HG02571 (cell line): ENCODE data around the gene BPGM.

Experiments used
- ATAC-seq: cut with Tn5 transposase; IDR thresholded peaks from one replicate; pipeline ENCODE4 v1.9.1; 2021; ENCODE audit warnings: mild to moderate bottlenecking, moderate library complexity; ENCODE audit not compliant: unreplicated experiment

BPGM gene

DNA sequence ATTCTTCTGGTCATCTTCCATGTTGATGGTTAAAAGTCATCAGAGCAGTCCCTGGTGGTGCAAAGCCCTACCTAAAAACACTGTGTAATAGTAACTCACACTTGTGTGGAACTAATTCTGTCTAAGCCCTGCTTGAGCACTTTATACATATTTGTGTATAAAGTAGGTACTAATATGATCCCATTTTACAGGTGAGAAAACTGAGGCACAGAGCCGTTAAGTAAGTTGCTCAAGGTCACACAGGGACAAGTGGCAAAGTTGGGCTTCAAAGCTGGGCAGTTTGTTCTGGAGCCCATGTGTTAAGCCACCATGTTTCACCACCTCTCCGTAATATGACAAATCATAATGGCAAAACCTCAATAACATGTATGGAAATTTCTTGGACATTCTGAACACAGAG lies 48.1 kb downstream of the BPGM start:
- no peak for ATAC-seq

DNA sequence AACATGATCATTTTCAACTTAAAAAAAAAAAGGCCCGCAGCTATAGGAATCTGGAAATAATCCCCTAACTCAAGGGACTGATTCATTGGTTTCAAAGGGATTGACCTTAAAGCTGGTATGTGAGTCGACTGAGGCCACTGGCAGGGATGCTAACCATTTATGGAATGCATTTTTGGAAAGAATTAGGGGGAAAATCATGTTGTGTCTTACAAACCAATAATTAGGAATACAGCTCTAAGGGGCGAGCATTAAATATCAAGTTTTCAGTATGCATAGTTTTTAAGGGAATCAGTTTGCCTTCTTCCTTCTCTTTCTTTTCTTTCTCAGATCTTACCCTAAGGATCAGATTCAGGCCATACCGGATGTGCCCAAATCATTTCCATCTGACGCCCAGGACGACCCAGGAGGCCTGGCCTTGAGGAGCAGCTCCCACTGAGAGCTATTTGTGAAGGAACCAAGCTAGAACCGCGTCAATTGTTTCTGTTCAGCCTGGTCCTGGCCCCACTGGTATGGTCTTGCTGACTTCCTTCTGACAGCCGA lies 48.7 kb downstream of the BPGM start:
- no peak for ATAC-seq

DNA sequence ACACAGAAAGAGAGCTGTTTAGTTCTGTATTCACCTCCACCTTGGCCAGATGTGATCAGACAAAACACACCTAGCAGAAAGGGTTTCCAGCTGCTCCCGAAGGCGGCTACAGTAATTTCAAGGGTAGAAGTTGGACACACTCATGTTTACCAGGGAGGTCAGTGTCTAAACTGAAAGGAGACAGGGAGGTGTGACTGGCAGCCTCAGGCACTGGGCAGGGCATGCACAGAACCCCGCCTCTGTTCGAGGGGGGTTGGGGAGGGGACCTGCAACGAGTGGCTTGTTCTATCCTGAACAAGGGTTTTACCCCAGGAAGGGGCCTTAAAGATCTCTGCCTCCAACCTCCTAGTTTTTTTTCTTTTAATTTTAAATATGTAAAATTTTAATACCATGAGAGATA lies 49.6 kb downstream of the BPGM start:
- ATAC-seq: no peak

DNA sequence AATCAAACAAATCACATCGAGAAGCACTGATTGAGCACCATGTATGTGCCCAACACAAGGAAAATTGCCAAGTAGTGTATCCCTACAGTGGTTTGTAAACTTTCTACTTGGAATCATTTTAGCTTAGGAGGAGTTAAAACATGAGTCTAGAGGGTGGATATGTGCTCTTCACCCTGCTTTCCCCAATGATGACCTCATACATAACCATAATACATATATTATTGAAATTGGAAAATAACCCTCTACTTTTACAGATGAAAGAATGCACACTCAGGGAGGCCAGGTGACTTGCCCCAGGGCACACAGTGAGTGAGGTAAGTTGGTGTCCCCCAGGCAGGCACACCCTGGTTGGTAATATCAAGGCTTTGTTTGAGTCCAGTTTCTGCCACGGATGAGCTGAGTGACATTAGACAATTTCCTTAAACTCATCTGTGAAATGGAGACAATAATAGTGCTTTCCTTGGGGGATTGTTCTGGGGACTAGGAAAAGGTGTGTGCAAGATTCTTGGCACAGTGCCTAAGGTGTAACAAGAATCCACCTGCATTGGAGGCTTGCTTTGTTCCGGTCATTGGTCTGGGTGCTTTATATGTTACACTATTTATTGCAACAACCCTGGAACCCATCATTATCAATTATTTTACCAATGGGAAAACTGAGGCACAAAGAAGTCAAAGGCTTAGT lies 50.7 kb downstream of the BPGM start:
- no peak for ATAC-seq

DNA sequence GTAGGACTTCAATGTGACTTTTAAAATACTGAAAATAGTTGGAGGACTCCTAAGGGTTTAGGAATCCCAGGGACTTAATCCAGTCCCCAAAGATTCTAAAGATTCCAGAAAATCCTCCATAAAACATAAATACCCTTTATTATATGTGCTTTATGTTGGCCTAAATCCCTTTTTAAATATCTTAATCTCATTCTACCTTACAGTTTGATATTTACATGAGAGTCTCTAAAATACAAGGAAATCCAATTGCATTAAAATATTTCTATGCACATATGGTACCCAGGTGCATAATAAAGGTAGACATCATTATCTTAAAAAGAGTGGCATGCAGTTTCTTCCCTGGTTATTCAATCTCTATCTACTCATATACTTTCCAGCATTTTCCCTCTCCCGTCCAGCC lies 51.8 kb downstream of the BPGM start:
- ATAC-seq: no peak

DNA sequence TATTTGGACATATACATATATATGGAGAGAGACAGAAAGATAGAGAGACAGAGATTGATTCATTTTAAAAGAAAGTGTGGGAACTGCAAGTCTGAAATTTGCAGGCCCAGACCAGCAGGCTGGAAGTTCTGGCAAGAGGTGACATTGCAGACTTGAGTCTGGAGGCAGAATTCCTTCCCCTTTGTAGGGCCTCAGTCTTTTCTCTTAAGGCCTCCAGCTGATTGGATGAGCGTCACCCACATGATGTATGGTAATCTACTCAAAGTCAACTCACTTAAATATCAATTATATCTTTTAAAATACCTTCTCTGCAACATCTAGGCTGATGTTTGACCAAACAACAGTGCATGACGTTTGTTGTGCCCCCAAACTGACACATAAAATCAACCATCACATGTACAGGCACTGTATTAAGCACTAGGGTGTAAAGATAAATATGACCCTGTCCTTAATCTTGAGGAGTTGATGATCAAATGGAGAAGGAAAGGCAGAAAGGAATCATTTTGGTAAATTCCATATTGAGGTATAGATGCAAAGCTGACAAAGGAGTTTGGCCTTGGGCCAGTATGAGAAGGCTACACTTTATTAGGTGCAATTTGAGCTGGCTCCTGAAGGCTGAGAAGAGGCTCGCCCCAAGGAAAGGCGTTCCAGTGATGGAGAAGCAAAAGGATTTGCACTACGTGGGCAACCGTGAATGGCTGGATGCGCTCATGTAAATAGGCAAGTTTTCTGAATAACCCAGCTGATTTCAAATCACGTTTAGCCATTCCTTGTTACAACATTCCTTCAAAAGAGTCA lies 52.6 kb downstream of the BPGM start:
- ATAC-seq: no peak

DNA sequence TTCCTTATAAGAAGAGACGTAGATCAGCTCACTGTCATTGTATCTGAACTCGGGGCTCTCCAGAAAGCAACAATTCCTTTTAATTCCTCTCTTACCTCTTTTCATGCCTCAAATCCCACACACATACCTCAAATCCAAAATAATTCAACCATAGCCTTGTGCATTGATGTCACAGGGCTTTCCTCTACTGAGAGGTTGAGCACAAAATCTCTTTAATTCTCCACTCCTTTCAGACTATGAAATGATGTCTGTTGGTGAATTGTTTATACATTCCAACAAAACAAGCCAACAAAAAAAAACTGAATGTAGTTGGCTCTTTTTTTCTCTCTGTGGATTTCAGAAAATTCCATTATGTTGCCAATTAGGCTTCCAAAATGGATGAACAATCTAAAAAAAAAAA lies 53.2 kb downstream of the BPGM start:
- no peak for ATAC-seq

DNA sequence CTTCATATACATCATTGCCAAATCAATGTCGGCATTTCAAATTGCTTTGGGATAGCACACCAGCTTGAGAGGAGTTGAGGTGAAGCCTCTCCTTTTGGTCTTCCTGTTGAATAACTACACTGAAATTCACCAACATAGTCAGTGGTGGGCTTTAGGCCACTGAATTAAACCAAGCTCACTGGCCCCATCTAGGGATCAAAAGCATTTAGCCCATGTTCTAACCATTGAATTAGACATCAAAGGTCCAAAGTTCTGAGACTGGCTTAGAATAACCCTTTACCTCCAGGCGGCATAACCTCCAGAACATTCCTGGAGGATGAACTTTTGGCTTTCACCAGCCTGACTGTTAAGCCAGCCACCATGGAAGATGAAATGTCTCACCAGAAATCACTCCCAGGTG lies 54.6 kb downstream of the BPGM start:
- no peak for ATAC-seq

DNA sequence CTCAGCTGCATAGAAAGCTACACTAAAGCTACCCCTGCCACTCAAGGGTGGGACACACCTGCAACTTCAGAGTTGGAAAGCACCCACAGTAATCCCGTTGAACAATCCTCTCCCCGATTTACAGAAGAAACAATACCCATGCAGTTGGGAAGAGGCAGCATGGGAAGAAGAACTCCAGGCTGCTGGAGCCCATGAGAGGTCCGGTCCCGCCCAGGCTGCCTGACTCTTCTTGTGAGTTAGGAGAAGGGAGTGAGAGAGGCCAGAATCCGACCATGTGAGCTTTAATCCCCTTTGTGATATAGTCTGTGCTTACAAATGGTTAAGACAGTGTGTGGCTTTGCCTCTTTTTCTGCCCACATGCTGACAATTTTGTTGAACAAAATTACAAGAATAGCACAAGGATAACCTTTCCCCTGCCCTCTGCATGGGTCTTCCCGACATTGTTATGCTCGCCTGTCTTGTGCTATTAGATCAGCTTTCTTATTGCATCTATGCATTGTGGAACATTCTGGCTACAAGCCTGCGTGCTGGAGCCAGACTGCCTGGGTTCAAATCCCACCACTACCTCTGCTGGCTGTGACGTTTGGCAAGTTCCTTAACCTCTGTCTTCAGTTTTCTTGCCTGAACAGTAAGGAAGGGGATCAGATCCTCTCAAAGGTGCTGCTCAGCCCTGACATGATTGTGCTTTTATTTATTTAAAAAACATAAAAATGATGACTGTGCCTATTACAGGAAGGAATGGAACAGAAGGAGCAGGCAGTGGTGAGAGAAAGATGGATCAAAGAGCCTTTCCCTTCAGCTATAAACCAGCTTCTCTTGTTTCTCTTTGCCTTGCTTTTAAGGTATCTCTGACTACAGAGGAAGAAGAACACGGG lies 56.0 kb downstream of the BPGM start:
- ATAC-seq: no peak

DNA sequence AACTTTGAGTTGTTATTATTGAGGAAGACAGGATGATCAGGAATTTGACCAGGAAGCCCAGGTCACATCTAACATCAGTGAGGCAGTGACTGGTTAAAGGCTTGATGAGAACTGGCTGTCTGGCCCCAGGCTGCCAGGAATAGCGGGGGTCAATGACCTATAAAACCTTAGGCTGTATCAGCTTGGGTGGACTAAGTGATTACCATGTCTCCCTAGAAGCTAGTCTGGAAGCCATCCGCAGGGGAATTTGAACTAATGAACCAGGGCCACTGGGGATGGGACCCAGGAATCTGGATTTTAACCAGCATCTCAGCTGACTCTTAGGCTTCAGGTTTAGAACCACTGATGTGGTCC lies 56.6 kb downstream of the BPGM start:
- ATAC-seq: no peak

DNA sequence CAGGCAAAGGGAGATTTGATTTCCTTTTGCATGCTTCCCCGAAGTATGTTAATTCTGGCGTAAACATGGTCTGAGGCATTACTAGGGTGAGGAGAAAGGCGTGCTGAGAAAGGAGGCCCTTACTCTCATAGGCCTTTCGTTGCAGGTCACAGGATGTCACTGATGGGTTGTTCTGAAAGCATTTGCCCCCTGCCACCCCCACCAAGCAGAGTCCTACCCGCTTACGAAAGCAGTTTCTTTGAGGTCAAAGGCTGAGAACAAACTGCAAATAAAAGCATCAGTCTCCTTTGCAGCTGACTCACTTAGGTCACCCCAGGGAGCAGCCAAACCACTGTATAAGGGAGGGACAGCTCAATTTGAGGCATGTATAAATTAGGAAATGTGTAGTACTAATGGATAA lies 57.1 kb downstream of the BPGM start:
- ATAC-seq: no peak

DNA sequence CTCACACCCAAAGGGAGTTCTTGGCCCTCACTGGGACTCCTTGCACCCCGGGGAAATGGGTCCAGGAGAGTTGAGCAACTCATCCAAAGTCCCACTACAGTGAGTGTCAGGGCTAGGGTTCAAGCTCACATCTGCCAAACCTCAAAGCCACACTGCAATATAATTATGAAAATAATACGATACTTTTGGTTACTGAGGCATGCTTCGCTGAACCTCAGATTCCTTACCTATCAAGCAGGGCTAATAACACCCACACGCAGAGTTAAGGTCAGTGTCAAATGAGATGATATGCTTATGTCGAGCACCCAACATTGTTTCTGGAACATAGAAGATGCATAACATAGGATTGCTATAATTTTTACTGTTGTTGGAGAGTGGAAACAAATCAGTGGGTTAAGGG lies 58.2 kb downstream of the BPGM start:
- no peak for ATAC-seq

DNA sequence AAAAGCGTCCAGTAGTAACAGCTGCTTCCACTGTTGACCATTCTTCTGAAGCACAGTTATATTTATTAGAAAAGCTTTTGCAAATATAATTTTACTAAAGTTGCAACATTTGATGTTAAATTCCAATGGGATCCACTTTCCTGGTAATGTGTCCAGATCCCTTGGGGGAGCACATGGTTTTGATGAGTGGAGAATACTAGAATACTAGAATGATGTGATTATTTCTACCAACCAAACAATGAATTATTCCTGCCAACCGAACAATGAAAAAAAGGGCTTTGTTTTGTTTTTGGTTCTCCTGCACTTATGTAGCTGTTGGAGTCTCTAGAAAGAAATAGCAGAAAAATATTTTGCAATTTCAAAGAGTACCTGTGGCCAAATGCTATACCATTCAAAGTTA lies 59.1 kb downstream of the BPGM start:
- ATAC-seq: no peak

DNA sequence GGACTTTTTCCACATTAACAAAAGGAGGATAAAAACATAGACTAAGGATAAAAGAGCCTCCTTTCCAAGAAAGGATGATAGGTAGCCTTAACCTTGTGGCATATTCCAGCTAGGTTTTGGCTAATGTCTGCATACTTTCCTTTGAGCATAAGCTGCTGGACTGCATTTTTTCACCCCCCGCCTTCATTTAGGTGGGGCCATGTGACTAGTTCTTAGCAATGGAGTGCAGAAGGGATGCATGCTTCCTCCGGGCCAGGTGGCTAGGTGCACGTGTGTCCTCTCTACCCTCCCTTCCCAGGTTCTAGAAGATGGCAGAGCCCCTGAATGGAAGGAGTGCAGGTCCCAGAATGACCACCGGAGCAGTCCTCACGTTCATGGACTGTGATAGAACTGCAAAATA lies 59.8 kb downstream of the BPGM start:
- ATAC-seq: no peak

DNA sequence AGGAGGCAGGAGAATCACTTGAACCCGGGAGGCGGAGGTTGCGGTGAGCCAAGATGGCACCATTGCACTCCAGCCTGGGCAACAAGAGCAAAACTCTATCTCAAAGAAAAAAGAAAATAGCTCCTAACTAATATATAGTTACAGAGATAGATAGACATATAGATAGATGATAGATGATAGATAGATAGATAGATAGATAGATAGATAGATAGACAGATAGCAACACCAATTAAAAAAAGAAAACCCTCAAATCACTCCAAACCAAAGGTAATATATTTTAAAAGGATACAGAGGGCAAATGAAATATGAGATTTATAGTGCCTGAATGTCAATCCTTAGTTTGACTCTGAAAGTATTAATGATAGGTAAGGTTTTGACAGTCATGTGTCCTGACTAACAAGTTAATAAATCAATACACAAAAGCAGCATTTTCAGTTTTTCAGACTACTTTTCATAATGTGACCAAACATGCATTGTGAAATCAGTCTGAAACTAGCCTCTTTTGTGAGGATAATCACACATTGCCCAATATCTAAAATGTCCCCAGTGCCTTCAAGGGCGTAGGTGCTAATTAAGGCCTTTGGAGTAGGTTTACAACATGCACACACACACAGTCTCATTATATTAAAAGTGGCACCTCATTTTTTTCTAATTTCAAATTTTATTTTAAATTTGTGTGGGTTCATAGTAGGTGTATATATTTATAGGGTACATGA lies 61.2 kb downstream of the BPGM start:
- ATAC-seq: no peak

DNA sequence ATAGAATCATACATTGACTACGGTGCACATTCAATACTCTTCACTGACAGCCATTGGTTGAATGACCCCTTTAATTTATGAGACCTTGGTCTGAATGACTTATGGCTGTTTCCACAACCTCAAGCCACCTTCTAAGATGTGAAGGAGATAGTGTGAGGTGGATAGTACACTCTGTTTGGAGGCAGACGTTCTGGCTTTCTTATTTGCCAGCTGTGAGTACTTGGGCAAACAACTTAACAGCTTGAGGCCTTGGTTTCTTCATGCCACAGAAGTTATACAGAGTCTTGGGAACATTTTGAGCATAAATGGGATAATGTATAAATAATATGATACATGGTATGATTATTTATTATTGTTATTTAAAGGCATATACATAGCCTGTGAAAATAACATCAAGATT lies 62.0 kb downstream of the BPGM start:
- ATAC-seq: no peak

DNA sequence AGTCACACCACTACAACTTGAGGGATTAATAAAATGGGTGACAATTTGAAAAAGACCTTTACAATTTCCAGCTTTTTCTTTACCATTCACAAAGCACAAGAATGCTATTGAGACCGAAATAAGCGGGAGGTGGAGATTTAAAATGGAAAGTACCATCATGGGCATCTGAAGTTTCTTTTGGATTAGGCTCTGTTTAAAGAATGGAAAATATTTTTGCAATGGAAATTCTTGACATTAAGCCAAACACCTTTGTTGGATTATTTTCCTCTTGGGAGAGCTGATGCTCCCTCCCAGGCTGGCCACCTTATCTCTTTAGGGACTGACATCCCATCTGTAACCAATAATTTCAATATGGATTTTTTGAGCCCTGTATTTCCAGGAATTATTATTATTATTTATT lies 62.5 kb downstream of the BPGM start:
- no peak for ATAC-seq

DNA sequence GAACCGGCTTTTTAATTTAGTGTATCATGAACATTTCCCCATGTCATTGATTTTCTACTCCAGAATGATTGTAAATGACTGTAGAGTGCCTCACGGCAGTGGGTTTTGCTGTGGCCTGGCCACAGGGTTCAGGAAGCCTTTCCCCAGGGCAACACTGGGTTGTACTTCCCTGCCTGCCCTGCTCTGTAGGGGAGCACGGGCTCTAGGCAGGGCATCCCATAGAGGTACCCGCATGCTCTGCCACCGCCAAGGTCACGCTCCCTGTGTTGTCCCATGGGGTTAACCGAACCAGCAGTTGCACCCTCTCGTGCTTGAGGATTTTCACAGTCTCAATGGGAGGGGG lies 63.8 kb downstream of the BPGM start:
- no peak for ATAC-seq

DNA sequence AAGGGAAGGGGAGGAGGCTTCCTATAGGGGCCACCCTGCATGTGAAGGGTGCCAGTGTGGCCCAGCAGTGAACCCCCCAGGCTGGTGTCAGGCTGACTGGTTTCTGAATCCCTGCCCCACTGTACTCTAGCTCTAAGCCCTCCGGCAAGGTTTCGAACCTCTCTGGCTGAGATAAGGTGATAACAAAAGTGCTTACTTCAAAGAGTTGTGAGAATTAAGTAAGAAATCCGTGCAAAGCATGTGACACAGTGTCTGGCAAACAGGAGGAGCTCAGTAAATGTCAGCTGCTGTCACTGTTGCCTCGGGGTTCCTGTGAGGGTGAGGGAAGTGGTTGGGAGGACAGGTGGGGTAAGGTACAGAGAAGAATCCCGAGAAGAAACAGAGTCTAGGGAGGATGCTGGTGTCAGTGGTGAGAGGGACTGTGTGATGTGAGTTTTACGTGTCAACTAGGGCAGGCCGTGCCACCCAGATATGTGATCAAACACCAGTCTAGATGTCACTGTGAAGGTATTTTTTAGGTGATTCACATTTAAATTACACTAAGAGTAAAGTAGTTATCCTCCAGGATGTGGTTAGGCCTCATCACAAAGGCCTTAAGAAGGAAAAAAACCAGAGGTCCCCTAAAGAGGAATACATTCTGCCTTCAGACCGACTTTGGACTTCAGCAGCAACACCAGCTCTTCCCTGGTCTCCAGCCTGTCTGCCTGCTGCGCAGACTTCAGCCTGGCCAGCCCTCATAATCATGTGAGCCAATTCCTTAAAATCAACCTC lies 64.4 kb downstream of the BPGM start:
- no peak for ATAC-seq

DNA sequence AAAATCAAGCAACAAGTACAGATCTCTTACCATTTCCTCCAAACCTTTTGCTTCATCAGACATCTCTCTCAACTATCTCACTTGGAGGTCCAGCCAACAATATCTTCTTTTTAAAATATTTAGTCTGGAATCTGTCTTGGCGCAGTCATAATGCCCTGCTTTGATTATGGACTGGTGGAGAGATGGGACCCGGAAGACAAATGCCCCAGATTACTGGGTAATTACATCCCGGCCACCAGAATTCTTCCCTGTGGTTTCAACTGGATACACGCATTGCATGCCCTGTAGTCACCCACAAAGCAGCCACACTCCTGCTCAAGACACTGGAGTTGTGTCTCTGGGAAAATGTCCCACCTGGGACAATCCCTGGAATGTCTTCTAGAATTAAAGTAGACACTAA lies 65.5 kb downstream of the BPGM start:
- ATAC-seq: no peak
